Measurements from ENCODE around the gene PLD6.
A peak's percentile ranks its signal among the peaks of the same experiment; 100 is the strongest.
"Not testable (repeated sequence)": the region's sequence is repeated elsewhere in the genome, so short reads cannot be mapped to it uniquely, and the experiment has no call there.

Gene PLD6

GRCh38 chr17:17200831-17201230 is 5.3 kb downstream of the PLD6 start:
- DNase-seq (ENCODE audit: low spot score) = no peak

GRCh38 chr17:17200311-17200710 is 5.8 kb downstream of the PLD6 start:
- no peak for DNase-seq (ENCODE audit: low spot score)

GRCh38 chr17:17198281-17198680 is 7.9 kb downstream of the PLD6 start:
- DNase-seq (ENCODE audit: low spot score) = no peak

- DNase-seq (ENCODE audit: low spot score) = no peak
Observed at GRCh38 chr17:17196776-17197175, 9.4 kb downstream of the PLD6 start.

GRCh38 chr17:17195466-17195865 is 10.7 kb downstream of the PLD6 start:
- not testable (repeated sequence) for DNase-seq (ENCODE audit: low spot score)

GRCh38 chr17:17191961-17192381 is 14.2 kb downstream of the PLD6 start:
- DNase-seq (ENCODE audit: low spot score) = no peak

GRCh38 chr17:17191346-17191792 is 14.8 kb downstream of the PLD6 start:
- peak; percentile 88 for DNase-seq (ENCODE audit: low spot score)

- no peak for DNase-seq (ENCODE audit: low spot score)
Observed at GRCh38 chr17:17190188-17190587, 15.9 kb downstream of the PLD6 start.

GRCh38 chr17:17189559-17189958 is 16.6 kb downstream of the PLD6 start:
- no peak for DNase-seq (ENCODE audit: low spot score)

GRCh38 chr17:17188586-17188985 is 17.5 kb downstream of the PLD6 start:
- DNase-seq (ENCODE audit: low spot score) = no peak

GRCh38 chr17:17186551-17187505 is 19.3 kb downstream of the PLD6 start:
- no peak for DNase-seq (ENCODE audit: low spot score)

- DNase-seq (ENCODE audit: low spot score) = no peak
Observed at GRCh38 chr17:17186051-17186450, 20.1 kb downstream of the PLD6 start.

GRCh38 chr17:17184985-17185757 is 21.0 kb downstream of the PLD6 start:
- not testable (repeated sequence) for DNase-seq (ENCODE audit: low spot score)

- no peak for DNase-seq (ENCODE audit: low spot score)
Observed at GRCh38 chr17:17183744-17184143, 22.4 kb downstream of the PLD6 start.

GRCh38 chr17:17182598-17183136 is 23.5 kb downstream of the PLD6 start:
- no peak for DNase-seq (ENCODE audit: low spot score)

- no peak for DNase-seq (ENCODE audit: low spot score)
Observed at GRCh38 chr17:17181666-17182597, 24.2 kb downstream of the PLD6 start.

GRCh38 chr17:17180741-17181525 is 25.2 kb downstream of the PLD6 start:
- no peak for DNase-seq (ENCODE audit: low spot score)

- DNase-seq (ENCODE audit: low spot score) = no peak
Observed at GRCh38 chr17:17180141-17180603, 26.0 kb downstream of the PLD6 start.

- DNase-seq (ENCODE audit: low spot score) = no peak
Observed at GRCh38 chr17:17179371-17179827, 26.7 kb downstream of the PLD6 start.

- no peak for DNase-seq (ENCODE audit: low spot score)
Observed at GRCh38 chr17:17177176-17177575, 29.0 kb downstream of the PLD6 start.

Measured in hepatic stellate cell (primary cell).